HPDE6-E6E7 (cell line): ENCODE data around the gene KLF3.

Experiments used
- DNase-seq: peaks from one replicate; pipeline ENCODE4 v3.0.0; 2011; ENCODE audit warnings: missing footprints; ENCODE audit errors: extremely low spot score

The KLF3 gene

GRCh38 chr4:38743866-38744265 lies 79.9 kb downstream of the KLF3 start:
- DNase-seq, result no peak

DNA sequence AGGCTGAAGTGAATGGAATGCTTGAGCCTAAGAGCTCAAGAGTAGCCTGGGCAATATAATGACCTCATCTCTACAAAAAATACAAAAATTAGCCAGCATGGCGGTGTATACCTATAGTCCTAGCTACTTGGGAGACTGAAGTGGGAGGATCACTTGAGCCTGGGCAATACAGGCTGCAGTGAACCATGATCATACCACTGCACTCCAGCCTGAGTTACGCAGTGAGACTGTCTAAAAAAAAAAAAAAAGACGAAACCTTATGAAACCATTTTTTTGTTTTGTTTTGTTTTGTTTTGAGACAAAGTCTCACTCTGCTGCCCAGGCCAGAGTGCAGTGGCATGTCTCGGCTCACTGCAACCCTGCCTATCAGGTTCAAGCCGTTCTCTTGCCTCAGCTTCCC lies 81.9 kb downstream of the KLF3 start:
- DNase-seq, result no peak

DNA sequence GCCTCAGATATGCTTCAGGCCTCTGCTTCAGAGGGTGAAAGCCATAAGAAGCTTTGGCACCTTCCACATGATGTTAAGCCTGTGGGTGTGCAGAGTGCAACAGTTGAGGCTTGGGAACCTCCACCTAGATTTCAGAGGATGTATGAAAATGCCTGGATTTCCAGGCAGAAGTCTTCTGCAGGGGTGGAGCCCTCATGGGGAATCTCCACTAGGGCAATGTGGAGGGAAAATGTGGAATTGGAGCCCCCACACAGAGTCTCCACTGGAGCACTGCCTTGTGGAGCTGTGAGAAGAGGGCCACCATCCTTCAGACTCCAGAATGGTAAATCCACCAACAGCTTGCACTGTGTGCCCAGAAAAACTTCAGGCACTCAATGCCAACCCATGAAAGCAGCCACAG lies 83.6 kb downstream of the KLF3 start:
- DNase-seq, result no peak

DNA sequence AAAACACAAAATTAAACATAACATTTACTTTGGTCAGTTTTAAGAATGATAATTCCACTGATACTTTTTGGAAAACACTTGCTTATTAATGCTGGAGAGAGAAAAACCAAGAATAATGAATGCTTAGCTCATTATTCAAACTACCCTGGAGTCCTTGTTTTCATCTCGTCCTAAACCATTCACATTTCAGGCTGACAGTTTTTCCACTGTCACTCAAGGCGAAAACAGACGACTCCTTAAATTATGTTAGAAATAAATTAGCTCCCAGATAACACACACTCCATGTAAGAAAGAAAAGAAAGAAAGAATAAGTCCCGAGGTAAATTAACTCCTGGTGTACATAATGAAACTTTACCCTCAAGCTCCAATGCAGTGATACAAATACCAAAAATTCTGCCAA lies 85.3 kb downstream of the KLF3 start:
- DNase-seq, result no peak
